Measurements from ENCODE around the gene SSC4D.
"Not testable (repeated sequence)": the region's sequence is repeated elsewhere in the genome, so short reads cannot be mapped to it uniquely, and the experiment has no call there.

Gene SSC4D

GRCh38 chr7:76417654-76418310 lies 8.3 kb upstream of the SSC4D start:
- DNase-seq: not testable (repeated sequence)

- no peak for DNase-seq
Measured at GRCh38 chr7:76412249-76412648, 2.8 kb upstream of the SSC4D start.

- no peak for DNase-seq
Measured at GRCh38 chr7:76411626-76412025, 2.1 kb upstream of the SSC4D start.

GRCh38 chr7:76408121-76408560 lies 1.4 kb downstream of the SSC4D start:
- DNase-seq: no peak

- DNase-seq: no peak
Measured at GRCh38 chr7:76407718-76408117, 1.8 kb downstream of the SSC4D start.

- DNase-seq: no peak
Measured at GRCh38 chr7:76405738-76406137, 3.8 kb downstream of the SSC4D start.

GRCh38 chr7:76403780-76404494 lies 5.6 kb downstream of the SSC4D start:
- DNase-seq: no peak

GRCh38 chr7:76403097-76403496 lies 6.4 kb downstream of the SSC4D start:
- not testable (repeated sequence) for DNase-seq

GRCh38 chr7:76400248-76400647 lies 9.2 kb downstream of the SSC4D start:
- DNase-seq: no peak

- peak; percentile 83 for DNase-seq
Measured at GRCh38 chr7:76397409-76398183, 11.9 kb downstream of the SSC4D start.

- DNase-seq: no peak
Measured at GRCh38 chr7:76396864-76397263, 12.6 kb downstream of the SSC4D start.

GRCh38 chr7:76395965-76396726 lies 13.4 kb downstream of the SSC4D start:
- DNase-seq: no peak

- DNase-seq: not testable (repeated sequence)
Measured at GRCh38 chr7:76395605-76395964, 13.9 kb downstream of the SSC4D start.

- no peak for DNase-seq
Measured at GRCh38 chr7:76394957-76395356, 14.5 kb downstream of the SSC4D start.

- peak; percentile 94 for DNase-seq
Measured at GRCh38 chr7:76393116-76394031, 16.1 kb downstream of the SSC4D start.

GRCh38 chr7:76392531-76393115 lies 16.9 kb downstream of the SSC4D start:
- DNase-seq: no peak

GRCh38 chr7:76390092-76390491 lies 19.4 kb downstream of the SSC4D start:
- no peak for DNase-seq

GRCh38 chr7:76387789-76388188 lies 21.7 kb downstream of the SSC4D start:
- not testable (repeated sequence) for DNase-seq

GRCh38 chr7:76386691-76387260 lies 22.7 kb downstream of the SSC4D start:
- DNase-seq: no peak

GRCh38 chr7:76383089-76383944 lies 26.2 kb downstream of the SSC4D start:
- no peak for DNase-seq

All from activated CD8-positive, alpha-beta memory T cell treated with anti-CD3 and anti-CD28 coated beads, Interleukin-2, amount 50 U/mL, for 4 hours (primary cell).